ENCODE data around the gene CEBPZ.
"Not testable (repeated sequence)": the region's sequence is repeated elsewhere in the genome, so short reads cannot be mapped to it uniquely, and the experiment has no call there.

Gene CEBPZ

GRCh38 chr2:37231241-37232130 is at the start of gene CEBPZ, which contains the start of gene NDUFAF7:
CEBPZ (minus strand) TSS chr2:37231596; CDS start chr2:37231567, 29 bp downstream.
NDUFAF7 (plus strand) TSS chr2:37231658; CDS start chr2:37231706, 48 bp downstream.
- peak; percentile 95 for DNase-seq (ENCODE audit: low read depth)

- DNase-seq (ENCODE audit: low read depth) = no peak
Observed at GRCh38 chr2:37276291-37276690, 44.9 kb upstream of the CEBPZ start.

GRCh38 chr2:37274359-37274965 is 43.1 kb upstream of the CEBPZ start:
- peak; percentile 84 for DNase-seq (ENCODE audit: low read depth)

GRCh38 chr2:37271376-37272067 is 40.1 kb upstream of the CEBPZ start:
- DNase-seq (ENCODE audit: low read depth) = no peak

GRCh38 chr2:37268111-37268510 is 36.7 kb upstream of the CEBPZ start:
- DNase-seq (ENCODE audit: low read depth) = no peak

- no peak for DNase-seq (ENCODE audit: low read depth)
Observed at GRCh38 chr2:37267685-37268084, 36.3 kb upstream of the CEBPZ start.

- no peak for DNase-seq (ENCODE audit: low read depth)
Observed at GRCh38 chr2:37263839-37264238, 32.4 kb upstream of the CEBPZ start.

GRCh38 chr2:37262522-37262921 is 31.1 kb upstream of the CEBPZ start:
- DNase-seq (ENCODE audit: low read depth) = no peak

GRCh38 chr2:37250869-37251740 is 19.7 kb upstream of the CEBPZ start:
- DNase-seq (ENCODE audit: low read depth) = no peak

GRCh38 chr2:37246205-37246604 is 14.8 kb upstream of the CEBPZ start:
- DNase-seq (ENCODE audit: low read depth) = no peak

- no peak for DNase-seq (ENCODE audit: low read depth)
Observed at GRCh38 chr2:37244755-37245154, 13.4 kb upstream of the CEBPZ start.

GRCh38 chr2:37244017-37244416 is 12.6 kb upstream of the CEBPZ start:
- DNase-seq (ENCODE audit: low read depth) = no peak

- no peak for DNase-seq (ENCODE audit: low read depth)
Observed at GRCh38 chr2:37243435-37243834, 12.0 kb upstream of the CEBPZ start.

- peak; percentile 36 for DNase-seq (ENCODE audit: low read depth)
Observed at GRCh38 chr2:37232131-37232933, 936 bp upstream of the CEBPZ start.

GRCh38 chr2:37230581-37230980 is 815 bp downstream of the CEBPZ start:
- DNase-seq (ENCODE audit: low read depth) = no peak

GRCh38 chr2:37228788-37229187 is 2.6 kb downstream of the CEBPZ start:
- no peak for DNase-seq (ENCODE audit: low read depth)

- DNase-seq (ENCODE audit: low read depth) = no peak
Observed at GRCh38 chr2:37226863-37227262, 4.5 kb downstream of the CEBPZ start.

- DNase-seq (ENCODE audit: low read depth) = not testable (repeated sequence)
Observed at GRCh38 chr2:37225129-37225528, 6.3 kb downstream of the CEBPZ start.

GRCh38 chr2:37224063-37224462 is 7.3 kb downstream of the CEBPZ start:
- DNase-seq (ENCODE audit: low read depth) = no peak

GRCh38 chr2:37223131-37223530 is 8.3 kb downstream of the CEBPZ start:
- no peak for DNase-seq (ENCODE audit: low read depth)

GRCh38 chr2:37219046-37219445 is 12.3 kb downstream of the CEBPZ start:
- no peak for DNase-seq (ENCODE audit: low read depth)

Data from amniotic epithelial cell (primary cell).